Fibroblast of peridontal ligament (primary cell): ENCODE data around the gene TSNAX.
"Not testable (repeated sequence)": the region's sequence is repeated elsewhere in the genome, so short reads cannot be mapped to it uniquely, and the experiment has no call there.

Source experiments
- DNase-seq: peaks from one replicate; pipeline ENCODE4 v3.0.0-alpha.2; 2010; ENCODE audit errors: extremely low read depth

Gene TSNAX

GRCh38 chr1:231561647-231562383 lies 33.3 kb downstream of the TSNAX start:
- no peak for DNase-seq

DNA sequence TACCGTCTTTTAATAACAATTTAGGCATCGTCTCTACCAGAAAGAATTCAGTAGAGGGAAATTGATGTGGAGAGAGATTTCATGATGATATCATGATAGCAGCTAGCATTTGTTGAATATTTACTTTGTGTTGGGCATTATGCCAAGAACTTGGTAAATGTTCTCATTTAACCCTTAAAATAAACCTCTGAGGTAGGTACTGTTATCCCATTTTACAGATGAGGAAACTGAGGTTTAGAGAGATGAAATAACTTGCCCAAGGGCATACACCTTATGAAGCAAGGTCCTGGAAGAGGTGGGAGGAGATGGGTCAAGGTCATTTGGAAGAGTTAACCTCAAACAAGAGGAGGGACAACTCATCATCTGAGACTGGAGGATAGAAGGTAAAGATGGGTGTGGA lies 34.8 kb downstream of the TSNAX start:
- DNase-seq = peak; percentile 6

DNA sequence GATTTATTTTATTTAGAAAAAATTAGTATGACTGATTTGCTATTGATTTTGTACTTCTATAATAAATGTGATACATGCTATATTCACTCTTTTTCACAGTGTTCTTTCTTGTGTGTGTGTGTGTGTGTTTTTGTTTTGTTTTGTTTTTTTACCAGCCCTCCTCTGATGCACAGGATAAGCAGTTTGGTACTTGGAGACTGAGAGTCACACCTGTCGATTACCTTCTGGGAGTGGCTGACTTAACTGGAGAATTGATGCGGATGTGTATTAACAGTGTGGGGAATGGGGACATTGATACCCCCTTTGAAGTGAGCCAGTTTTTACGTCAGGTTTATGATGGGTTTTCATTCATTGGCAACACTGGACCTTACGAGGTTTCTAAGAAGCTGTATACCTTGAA lies 35.9 kb downstream of the TSNAX start:
- no peak for DNase-seq

GRCh38 chr1:231566496-231566895 lies 38.0 kb downstream of the TSNAX start:
- DNase-seq = no peak

DNA sequence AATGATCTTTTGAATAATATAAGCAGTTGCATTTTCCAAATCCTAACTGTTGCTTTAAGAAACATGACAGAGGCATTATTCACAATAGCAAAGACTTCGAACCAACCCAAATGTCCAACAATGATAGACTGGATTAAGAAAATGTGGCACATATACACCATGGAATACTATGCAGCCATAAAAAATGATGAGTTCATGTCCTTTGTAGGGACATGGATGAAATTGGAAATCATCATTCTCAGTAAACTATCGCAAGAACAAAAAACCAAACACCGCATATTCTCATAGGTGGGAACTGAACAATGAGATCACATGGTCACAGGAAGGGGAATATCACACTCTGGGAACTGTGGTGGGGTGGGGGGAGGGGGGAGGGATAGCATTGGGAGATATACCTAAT lies 41.8 kb downstream of the TSNAX start:
- not testable (repeated sequence) for DNase-seq

DNA sequence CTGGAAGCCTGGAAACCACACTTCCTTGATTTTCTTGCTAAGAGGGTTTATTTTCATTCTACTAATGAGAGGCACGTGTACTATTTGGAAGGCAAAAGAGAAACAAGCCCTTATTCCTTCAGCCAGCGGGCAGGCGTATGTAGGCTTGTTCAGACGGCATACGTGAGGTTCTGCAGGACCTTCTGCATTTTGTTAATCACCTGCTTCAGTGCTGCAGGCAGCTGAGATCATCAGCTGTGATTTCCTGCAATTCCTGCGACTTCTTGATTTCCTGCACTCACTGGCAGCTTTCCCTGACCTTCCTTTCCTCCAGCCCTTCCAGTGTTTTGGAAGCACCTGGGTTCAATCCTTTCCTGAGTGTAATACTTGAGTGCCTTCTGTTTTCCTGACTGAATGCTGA lies 43.4 kb downstream of the TSNAX start:
- peak; percentile 18 for DNase-seq

DNA sequence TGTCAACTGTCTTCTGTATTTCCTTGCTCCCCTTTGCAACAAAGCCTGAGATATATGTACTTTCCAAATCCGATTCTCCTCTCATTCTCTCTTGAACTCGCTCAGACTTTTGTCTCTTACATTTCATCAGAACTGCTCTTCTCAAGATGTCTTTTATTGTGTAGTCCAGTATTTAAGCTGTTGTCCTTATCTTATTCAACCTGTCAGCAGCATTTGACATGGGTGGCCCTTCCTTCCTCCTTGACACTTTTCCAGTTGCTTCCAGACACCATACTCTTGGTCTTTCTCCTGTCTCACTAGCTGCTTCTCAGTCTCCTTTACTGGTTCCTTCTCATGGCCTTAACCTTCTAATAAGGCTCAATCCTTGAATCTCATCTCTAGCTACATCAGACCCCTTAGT lies 47.0 kb downstream of the TSNAX start:
- DNase-seq = no peak

- DNase-seq = no peak
Measured at GRCh38 chr1:231576804-231577718, 48.6 kb downstream of the TSNAX start.

DNA sequence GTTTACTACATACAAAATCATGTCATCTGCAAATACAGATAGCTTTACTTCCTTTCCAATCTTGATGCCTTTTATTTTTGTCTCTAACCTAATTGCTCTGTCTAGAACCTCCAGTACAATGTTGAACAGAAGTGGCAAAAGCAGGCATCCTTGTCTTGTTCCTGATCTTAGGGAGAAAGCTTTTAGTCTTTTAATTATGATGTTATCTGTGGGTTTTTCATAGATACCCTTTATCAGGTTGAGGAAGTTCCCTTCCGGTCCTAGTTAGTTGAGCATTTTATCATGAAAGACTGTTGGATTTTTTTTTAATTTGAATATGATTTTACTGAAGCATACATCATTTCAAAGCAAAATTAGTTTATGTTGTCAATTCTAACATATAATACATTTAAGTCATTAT lies 52.4 kb downstream of the TSNAX start:
- DNase-seq = no peak

DNA sequence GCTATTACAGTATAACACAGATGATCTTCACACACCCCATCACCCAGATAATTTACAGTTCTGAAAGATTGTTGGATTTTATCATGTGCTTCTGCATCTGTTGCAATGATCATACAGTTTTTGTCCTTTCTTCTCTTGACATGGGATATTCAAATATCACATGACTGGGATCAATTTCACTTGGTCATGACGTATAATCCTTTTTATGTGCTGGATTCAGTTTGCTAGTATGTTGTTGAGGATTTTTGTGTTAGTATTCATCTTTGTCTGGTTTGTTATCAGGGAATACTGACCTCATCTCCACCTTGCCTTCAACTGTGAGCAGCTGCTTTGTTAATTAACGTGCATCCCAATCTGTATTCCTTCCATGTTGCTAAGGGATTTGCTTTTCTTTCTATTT lies 53.4 kb downstream of the TSNAX start:
- no peak for DNase-seq

DNA sequence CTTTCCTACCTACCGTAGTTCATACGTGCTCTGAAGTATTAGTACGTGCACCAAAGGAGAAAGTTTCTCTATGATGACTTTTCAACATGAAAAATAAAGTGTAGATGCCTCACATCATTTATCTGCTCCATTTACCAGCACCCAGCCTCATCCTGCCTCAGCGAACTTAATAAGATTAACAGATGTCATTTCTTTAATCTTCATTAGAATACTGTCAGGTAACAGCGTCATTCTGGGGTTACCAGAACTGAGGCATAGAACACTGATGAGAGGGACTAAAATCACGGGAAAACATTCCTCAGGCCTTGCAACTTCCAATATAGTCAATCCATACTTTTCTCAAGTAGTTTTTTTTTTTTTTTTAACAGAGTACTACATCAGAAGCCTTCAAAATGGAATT lies 54.9 kb downstream of the TSNAX start:
- DNase-seq = no peak

GRCh38 chr1:231584117-231584516 lies 55.6 kb downstream of the TSNAX start:
- DNase-seq = peak; percentile 68

- DNase-seq = no peak
Measured at GRCh38 chr1:231584921-231585320, 56.5 kb downstream of the TSNAX start.

GRCh38 chr1:231590453-231591198 lies 62.2 kb downstream of the TSNAX start:
- DNase-seq = peak; percentile 84

- DNase-seq = no peak
Measured at GRCh38 chr1:231591466-231591865, 63.0 kb downstream of the TSNAX start.

- DNase-seq = no peak
Measured at GRCh38 chr1:231592809-231593208, 64.3 kb downstream of the TSNAX start.

GRCh38 chr1:231593264-231593663 lies 64.8 kb downstream of the TSNAX start:
- not testable (repeated sequence) for DNase-seq

DNA sequence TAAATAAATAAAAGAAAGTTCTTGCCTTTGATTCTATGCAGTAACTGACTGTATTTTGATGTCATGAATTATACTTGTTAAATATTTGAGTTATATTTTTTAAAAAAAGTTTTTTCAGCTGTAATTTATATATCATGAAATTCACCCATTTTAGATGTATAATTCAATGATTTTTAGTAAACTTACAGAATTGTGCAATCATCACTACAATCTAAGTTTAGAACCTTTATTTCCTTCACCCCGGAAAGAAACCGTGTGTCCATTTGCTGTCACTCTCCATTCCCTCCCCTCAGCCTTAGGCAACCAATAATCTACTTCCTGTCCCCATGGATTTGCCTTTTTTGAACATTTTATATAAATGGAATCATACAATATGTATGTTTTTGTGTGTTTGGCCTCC lies 65.7 kb downstream of the TSNAX start:
- no peak for DNase-seq

DNA sequence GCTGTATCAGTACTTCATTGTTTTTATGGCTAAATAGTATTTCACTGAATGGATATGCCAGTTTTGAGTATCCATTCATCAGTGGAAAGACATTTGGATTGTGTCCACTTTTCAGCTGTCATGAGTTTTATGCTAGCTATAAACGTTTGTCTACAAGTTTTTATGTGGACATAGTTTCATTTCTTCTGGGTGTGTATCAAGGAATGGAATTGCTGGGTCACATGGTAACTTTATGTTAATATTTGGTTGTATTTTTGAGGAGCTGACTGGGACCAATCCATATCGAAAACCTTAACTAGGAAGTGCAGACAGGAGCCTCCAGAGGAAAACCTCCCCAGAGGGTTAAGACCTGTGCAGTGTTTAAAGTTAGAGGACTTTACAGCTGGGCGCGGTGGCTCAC lies 66.3 kb downstream of the TSNAX start:
- no peak for DNase-seq

DNA sequence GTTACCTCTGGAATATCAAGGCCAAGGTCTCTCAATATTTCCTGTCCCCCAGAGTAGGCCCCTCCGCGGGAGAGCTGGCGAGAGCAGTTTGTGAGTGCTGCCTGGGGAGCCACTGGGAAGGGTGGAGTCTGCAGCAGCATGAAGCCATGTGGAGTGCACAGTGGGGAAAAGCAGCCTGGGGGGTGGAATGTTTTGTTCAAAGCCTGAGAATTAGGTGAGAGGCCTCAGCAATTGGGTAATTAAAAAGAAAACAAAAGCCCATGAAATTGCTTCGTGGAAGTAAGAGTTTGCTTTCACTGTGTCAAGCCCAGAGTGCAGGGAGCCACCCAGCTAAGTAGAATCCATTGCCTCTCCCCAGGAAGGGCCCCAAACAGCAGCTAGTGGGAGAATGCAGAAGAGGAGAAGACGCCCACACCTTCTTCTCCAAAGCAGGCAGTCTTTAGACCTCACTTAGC lies 67.9 kb downstream of the TSNAX start:
- DNase-seq = no peak

DNA sequence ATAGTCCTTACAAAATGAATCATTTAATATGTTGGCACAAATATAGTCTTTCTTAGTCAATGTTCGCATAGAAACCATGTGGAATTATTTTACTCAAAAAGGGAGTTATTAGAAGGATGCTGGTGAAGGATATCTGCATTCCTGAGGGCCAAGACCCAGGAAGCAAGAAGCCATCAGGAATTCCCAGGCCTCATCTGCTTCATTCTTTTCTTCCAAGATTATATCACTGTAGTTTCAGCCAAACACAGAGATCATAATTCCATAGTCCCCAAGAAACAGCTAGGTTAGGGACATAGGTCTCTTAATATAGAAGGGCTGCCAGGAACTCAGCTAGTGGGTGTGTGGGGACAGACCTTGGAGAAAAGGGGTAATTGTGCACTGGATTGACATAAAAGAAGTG lies 69.5 kb downstream of the TSNAX start:
- no peak for DNase-seq

- peak; percentile 79 for DNase-seq
Measured at GRCh38 chr1:231600458-231600976, 72.0 kb downstream of the TSNAX start.
